A549 (cell line): Measurements from ENCODE around the gene NKAIN2.

Experiments used
- CEBPB ChIP-seq, 2 experiments: fragments of >200 bp in 1 of 2; sonication (Bioruptor Twin) in 1 of 2; formaldehyde crosslinking in 1 of 2; IDR thresholded peaks; 2 replicates each; pipeline ENCODE4 v1.6.1; 2012 to 2016
- CHD2 ChIP-seq: fragments of 150-350 bp; IDR thresholded peaks from 2 replicates; pipeline ENCODE4 v1.6.1; 2014; ENCODE audit warnings: low read length; ENCODE audit not compliant: partially characterized antibody
- GATA3 ChIP-seq: IDR thresholded peaks from 2 replicates; pipeline ENCODE4 v1.6.1; 2012; ENCODE audit warnings: borderline replicate concordance
- HOXB5 ChIP-seq: fragments of 250-450 bp; sonication (Bioruptor Pico); IDR thresholded peaks from 2 replicates; pipeline ENCODE4 v1.5.0; 2020; ENCODE audit warnings: mild to moderate bottlenecking, moderate library complexity
- PHF8 ChIP-seq: fragments of 200-600 bp; sonication (generic); IDR thresholded peaks from 2 replicates; pipeline ENCODE4 v1.6.1; 2016; ENCODE audit warnings: low read depth, mild to moderate bottlenecking, antibody characterized with exemption, moderate library complexity, borderline replicate concordance
- POLR2A ChIP-seq: IDR thresholded peaks from 2 replicates; pipeline ENCODE4 v1.6.1; 2012; ENCODE audit warnings: mild to moderate bottlenecking, low read length
- RAD21 ChIP-seq, 2 experiments: fragments of >200 bp in 1 of 2; sonication (Bioruptor Twin) in 1 of 2; formaldehyde crosslinking in 1 of 2; IDR thresholded peaks in 1 of 2; conservative IDR thresholded peaks in 1 of 2; 2 replicates in 1 of 2; 3 replicates in 1 of 2; pipeline ENCODE4 v1.6.1; 2012 to 2018; ENCODE audit warnings: inconsistent platforms in 1 of 2
- RCOR1 ChIP-seq: fragments of 150-350 bp; IDR thresholded peaks from 2 replicates; pipeline ENCODE4 v1.6.1; 2014; ENCODE audit warnings: antibody characterized with exemption, low read length, low read depth
- SREBF2 ChIP-seq: fragments of 450-650 bp; IDR thresholded peaks from 2 replicates; pipeline ENCODE4 v1.6.1; 2014; ENCODE audit warnings: mild to moderate bottlenecking, moderate library complexity
- ZSCAN20 ChIP-seq: fragments of 250-450 bp; sonication (Bioruptor Pico); IDR thresholded peaks from 2 replicates; pipeline ENCODE4 v1.8.0; 2022; ENCODE audit warnings: mild to moderate bottlenecking, moderate library complexity
- TF ChIP-seq, protein P1 (sequence below): fragments of >200 bp; sonication (Bioruptor Twin); formaldehyde crosslinking; IDR thresholded peaks from 3 replicates; pipeline ENCODE4 v1.5.1; 2016

DNA sequence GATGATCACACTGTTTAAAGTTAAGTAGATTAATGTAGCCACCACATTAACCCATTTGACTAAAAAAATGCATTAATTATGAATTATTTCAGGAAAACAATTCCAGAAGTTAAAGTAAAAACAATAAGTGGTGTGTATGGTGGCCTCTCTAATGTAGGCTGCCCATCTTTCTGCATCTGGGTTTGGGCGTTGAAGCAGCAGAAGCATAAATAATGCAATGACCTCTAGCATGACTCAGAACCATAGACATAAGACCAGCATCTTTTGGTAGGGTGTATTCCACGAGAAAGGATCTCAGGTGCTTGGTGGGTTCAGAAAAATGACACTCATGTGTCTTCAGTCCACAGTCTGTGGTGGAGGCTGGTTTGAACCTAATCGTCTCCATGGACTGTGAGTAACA, 18.6 kb upstream of the NKAIN2 start:
- TF ChIP-seq, protein P1, sequence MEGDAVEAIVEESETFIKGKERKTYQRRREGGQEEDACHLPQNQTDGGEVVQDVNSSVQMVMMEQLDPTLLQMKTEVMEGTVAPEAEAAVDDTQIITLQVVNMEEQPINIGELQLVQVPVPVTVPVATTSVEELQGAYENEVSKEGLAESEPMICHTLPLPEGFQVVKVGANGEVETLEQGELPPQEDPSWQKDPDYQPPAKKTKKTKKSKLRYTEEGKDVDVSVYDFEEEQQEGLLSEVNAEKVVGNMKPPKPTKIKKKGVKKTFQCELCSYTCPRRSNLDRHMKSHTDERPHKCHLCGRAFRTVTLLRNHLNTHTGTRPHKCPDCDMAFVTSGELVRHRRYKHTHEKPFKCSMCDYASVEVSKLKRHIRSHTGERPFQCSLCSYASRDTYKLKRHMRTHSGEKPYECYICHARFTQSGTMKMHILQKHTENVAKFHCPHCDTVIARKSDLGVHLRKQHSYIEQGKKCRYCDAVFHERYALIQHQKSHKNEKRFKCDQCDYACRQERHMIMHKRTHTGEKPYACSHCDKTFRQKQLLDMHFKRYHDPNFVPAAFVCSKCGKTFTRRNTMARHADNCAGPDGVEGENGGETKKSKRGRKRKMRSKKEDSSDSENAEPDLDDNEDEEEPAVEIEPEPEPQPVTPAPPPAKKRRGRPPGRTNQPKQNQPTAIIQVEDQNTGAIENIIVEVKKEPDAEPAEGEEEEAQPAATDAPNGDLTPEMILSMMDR = no peak
- no peak for TF ChIP-seq HOXB5 (CRISPR knock-in tag)
- no peak for TF ChIP-seq CEBPB (IDR thresholded peaks at IDR 0.05)
- no peak for TF ChIP-seq POLR2A
- no peak for TF ChIP-seq RCOR1
- no peak for TF ChIP-seq CHD2
- no peak for TF ChIP-seq RAD21 (conservative IDR thresholded peaks at IDR 0.05 in 1 of 2, IDR thresholded peaks at IDR 0.05 in 1 of 2)
- no peak for TF ChIP-seq GATA3
- TF ChIP-seq SREBF2 = no peak
- no peak for TF ChIP-seq PHF8
- TF ChIP-seq ZSCAN20 = no peak
